SK-N-SH treated with all-trans-retinoic acid at 6 μM for 48 hours (cell line): Measurements from ENCODE around the gene PRRT3.

Experiments
- ATAC-seq: fragments of 200-7000 bp; cut with Tn5 transposase; 3 replicates; pipeline ENCODE4 v1.9.1; 2020; ENCODE audit warnings: mild to moderate bottlenecking, moderate library complexity
- ARNTL ChIP-seq: fragments of 450-650 bp; formaldehyde crosslinking; IDR thresholded peaks from 2 replicates; pipeline ENCODE4 v1.5.0; 2020; ENCODE audit warnings: low read depth, mild to moderate bottlenecking, moderate library complexity, borderline replicate concordance
- CREB5 ChIP-seq: fragments of 250-450 bp; sonication (Bioruptor Pico); IDR thresholded peaks from 2 replicates; pipeline ENCODE4 v1.5.1; 2020; ENCODE audit warnings: low read depth, mild to moderate bottlenecking, moderate library complexity
- CSRNP3 ChIP-seq: fragments of 250-450 bp; sonication (Bioruptor Pico); IDR thresholded peaks from 2 replicates; pipeline ENCODE4 v1.5.1; 2021; ENCODE audit warnings: mild to moderate bottlenecking, moderate library complexity
- ESRRG ChIP-seq: fragments of 250-450 bp; sonication (Bioruptor Pico); IDR thresholded peaks from 2 replicates; pipeline ENCODE4 v1.6.1; 2021; ENCODE audit warnings: mild to moderate bottlenecking
- GLIS3 ChIP-seq: fragments of 250-450 bp; sonication (Bioruptor Pico); IDR thresholded peaks from 2 replicates; pipeline ENCODE4 v1.5.0; 2020; ENCODE audit warnings: mild to moderate bottlenecking, moderate library complexity
- ISL1 ChIP-seq: fragments of 250-450 bp; sonication (Bioruptor Pico); IDR thresholded peaks from 2 replicates; pipeline ENCODE4 v2.1.2; 2022; ENCODE audit warnings: mild to moderate bottlenecking, moderate library complexity
- OSR1 ChIP-seq: fragments of 250-450 bp; sonication (Bioruptor Pico); IDR thresholded peaks from 2 replicates; pipeline ENCODE4 v1.8.0; 2022; ENCODE audit warnings: moderate library complexity, mild to moderate bottlenecking, inconsistent platforms
- PATZ1 ChIP-seq: fragments of 250-450 bp; sonication (Bioruptor Pico); IDR thresholded peaks from 2 replicates; pipeline ENCODE4 v1.8.0; 2020; ENCODE audit warnings: mild to moderate bottlenecking, moderate library complexity, borderline replicate concordance
- PPARA ChIP-seq: fragments of 250-450 bp; sonication (Bioruptor Pico); IDR thresholded peaks from 2 replicates; pipeline ENCODE4 v1.5.0; 2020; ENCODE audit warnings: mild to moderate bottlenecking, borderline replicate concordance
- RARB ChIP-seq: fragments of 250-450 bp; sonication (Bioruptor Pico); IDR thresholded peaks from 2 replicates; pipeline ENCODE4 v1.8.0; 2021; ENCODE audit warnings: mild to moderate bottlenecking, moderate library complexity
- SNAI2 ChIP-seq: fragments of 250-450 bp; sonication (Bioruptor Pico); IDR thresholded peaks from 2 replicates; pipeline ENCODE4 v1.5.0; 2020; ENCODE audit warnings: mild to moderate bottlenecking, moderate library complexity
- TCF4 ChIP-seq: fragments of 250-450 bp; sonication (Bioruptor Pico); IDR thresholded peaks from 2 replicates; pipeline ENCODE4 v1.8.0; 2021; ENCODE audit warnings: mild to moderate bottlenecking, moderate library complexity, borderline replicate concordance
- TOX ChIP-seq: fragments of 250-450 bp; sonication (Bioruptor Pico); IDR thresholded peaks from 2 replicates; pipeline ENCODE4 v1.8.0; 2021; ENCODE audit warnings: mild to moderate bottlenecking, moderate library complexity, borderline replicate concordance
- TSHZ2 ChIP-seq: fragments of 250-450 bp; sonication (Bioruptor Pico); IDR thresholded peaks from 2 replicates; pipeline ENCODE4 v1.5.0; 2020; ENCODE audit warnings: mild to moderate bottlenecking, moderate library complexity
- ZC3H10 ChIP-seq: fragments of 250-450 bp; sonication (Bioruptor Pico); IDR thresholded peaks from 2 replicates; pipeline ENCODE4 v1.5.1; 2021; ENCODE audit warnings: mild to moderate bottlenecking, moderate library complexity
- ZFP3 ChIP-seq: fragments of 250-450 bp; sonication (Bioruptor Pico); IDR thresholded peaks from 2 replicates; pipeline ENCODE4 v1.5.0; 2020; ENCODE audit warnings: mild to moderate bottlenecking, moderate library complexity
- ZNF565 ChIP-seq: fragments of 450-650 bp; formaldehyde crosslinking; conservative IDR thresholded peaks from 2 replicates; pipeline ENCODE4 v1.5.0; 2020; ENCODE audit warnings: low read depth, mild to moderate bottlenecking, moderate library complexity
- ZNF70 ChIP-seq: fragments of 450-650 bp; formaldehyde crosslinking; IDR thresholded peaks from 2 replicates; pipeline ENCODE4 v1.5.0; 2020; ENCODE audit warnings: mild to moderate bottlenecking, moderate library complexity
- ZNF8 ChIP-seq: fragments of 450-650 bp; formaldehyde crosslinking; IDR thresholded peaks from 2 replicates; pipeline ENCODE4 v1.5.0; 2020; ENCODE audit warnings: mild to moderate bottlenecking, moderate library complexity
- TF ChIP-seq, protein P1 (sequence below): fragments of 250-450 bp; sonication (Bioruptor Pico); IDR thresholded peaks from 2 replicates; pipeline ENCODE4 v1.8.0; 2021; ENCODE audit warnings: low read depth, mild to moderate bottlenecking, moderate library complexity, borderline replicate concordance

Gene PRRT3

DNA sequence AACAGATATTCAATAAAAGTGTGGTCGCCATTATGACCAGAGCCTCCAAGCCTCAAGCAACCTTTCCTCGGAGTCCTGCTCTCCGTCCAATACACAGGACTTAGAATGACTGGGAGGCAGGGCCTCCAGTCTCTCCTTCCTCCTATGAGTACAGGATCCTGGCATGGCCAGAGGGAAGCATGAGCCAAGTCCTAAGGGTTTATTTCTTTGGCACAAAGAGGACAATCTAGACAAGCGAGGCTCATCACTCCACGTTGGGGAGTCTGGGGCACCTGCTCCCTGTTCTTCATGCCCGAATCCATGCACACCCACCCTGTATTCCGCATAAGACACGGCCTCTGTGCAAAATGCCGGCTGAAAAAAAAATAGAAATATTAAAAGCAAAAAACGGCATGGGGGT lies 6.8 kb downstream of the PRRT3 start (continued):
- TF ChIP-seq TCF4 (CRISPR knock-in tag) (no peak), ESRRG (CRISPR knock-in tag) (no peak)

GRCh38 chr3:9944271-9944670 lies 7.9 kb downstream of the PRRT3 start:
- no peak for ATAC-seq
- TF ChIP-seq ZFP3 (CRISPR knock-in tag) (no peak), ARNTL (no peak), OSR1 (CRISPR knock-in tag) (no peak), TCF4 (CRISPR knock-in tag) (no peak), GLIS3 (CRISPR knock-in tag) (no peak)
- TF ChIP-seq, all 23 proteins: peak for 0

DNA sequence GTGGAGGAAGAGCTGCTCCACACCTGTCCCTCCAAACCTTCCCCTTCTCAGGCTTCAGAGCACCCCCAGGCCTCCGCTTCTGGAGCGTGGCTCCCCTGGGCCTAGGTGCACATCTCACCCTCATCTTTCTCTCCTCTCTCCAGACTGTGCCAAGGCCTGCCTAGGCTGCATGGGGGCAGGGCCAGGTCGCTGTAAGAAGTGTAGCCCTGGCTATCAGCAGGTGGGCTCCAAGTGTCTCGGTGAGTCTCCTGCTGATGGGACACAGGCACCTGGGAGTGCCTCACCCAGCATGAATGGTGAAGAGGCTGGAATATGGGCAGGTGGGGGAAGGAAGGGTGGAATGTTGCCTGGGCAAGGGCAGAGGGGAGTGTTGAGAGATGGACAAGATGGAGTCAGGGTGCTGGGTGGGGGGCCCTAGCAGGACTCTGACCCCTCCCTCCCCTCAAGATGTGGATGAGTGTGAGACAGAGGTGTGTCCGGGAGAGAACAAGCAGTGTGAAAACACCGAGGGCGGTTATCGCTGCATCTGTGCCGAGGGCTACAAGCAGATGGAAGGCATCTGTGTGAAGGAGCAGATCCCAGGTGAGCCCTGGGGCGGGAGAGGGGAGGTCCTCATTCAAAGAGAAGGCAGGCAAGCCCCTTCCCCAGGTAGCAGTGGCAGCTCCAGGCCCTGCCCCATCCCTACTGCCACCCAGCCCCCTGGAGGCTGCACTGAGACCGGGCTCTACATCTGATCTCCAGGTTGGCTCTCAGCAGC lies 9.1 kb downstream of the PRRT3 start:
- no peak for ATAC-seq
- no peak for TF ChIP-seq RARB (CRISPR knock-in tag)
- TF ChIP-seq ESRRG (CRISPR knock-in tag), result no peak
- no peak for TF ChIP-seq ZNF565
- TF ChIP-seq TSHZ2, result no peak
- no peak for TF ChIP-seq GLIS3 (CRISPR knock-in tag)
- TF ChIP-seq, all 23 proteins: peak for 0

GRCh38 chr3:9942164-9942563 lies 10.0 kb downstream of the PRRT3 start:
- TF ChIP-seq ZC3H10 (CRISPR knock-in tag), result no peak
- TF ChIP-seq CREB5 (CRISPR knock-in tag), result no peak
- no peak for TF ChIP-seq TOX (CRISPR knock-in tag)
- TF ChIP-seq OSR1 (CRISPR knock-in tag), result no peak
- no peak for TF ChIP-seq GLIS3 (CRISPR knock-in tag)
- TF ChIP-seq ZNF70 (CRISPR knock-in tag), result no peak
- no peak for TF ChIP-seq CSRNP3
- TF ChIP-seq ZFP3 (CRISPR knock-in tag), result no peak
- no peak for TF ChIP-seq ZNF565
- no peak for ATAC-seq

DNA sequence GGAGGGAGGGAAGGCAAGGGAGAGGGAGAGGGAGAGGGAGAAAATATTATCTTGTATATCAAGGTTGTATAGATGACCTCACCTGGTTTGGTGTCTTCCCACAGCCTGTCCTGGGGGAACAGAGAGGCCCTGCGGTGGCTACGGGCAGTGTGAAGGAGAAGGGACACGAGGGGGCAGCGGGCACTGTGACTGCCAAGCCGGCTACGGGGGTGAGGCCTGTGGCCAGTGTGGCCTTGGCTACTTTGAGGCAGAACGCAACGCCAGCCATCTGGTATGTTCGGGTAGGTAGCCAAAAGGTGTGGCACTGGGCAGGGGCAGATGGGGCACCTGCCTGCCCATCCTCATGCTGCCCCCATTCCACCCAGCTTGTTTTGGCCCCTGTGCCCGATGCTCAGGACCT lies 11.5 kb downstream of the PRRT3 start:
- ATAC-seq, result no peak
- TF ChIP-seq TCF4 (CRISPR knock-in tag) (no peak), RARB (CRISPR knock-in tag) (no peak), CREB5 (CRISPR knock-in tag) (no peak), ZC3H10 (CRISPR knock-in tag) (no peak), ZNF8 (no peak), PATZ1 (CRISPR knock-in tag) (no peak), ZFP3 (CRISPR knock-in tag) (no peak), OSR1 (CRISPR knock-in tag) (no peak), PPARA (no peak), ISL1 (CRISPR knock-in tag) (no peak), GLIS3 (CRISPR knock-in tag) (no peak), ZNF70 (CRISPR knock-in tag) (no peak), ESRRG (CRISPR knock-in tag) (no peak), ARNTL (no peak), ZNF565 (no peak), SNAI2 (CRISPR knock-in tag) (no peak)
- TF ChIP-seq, protein P1, sequence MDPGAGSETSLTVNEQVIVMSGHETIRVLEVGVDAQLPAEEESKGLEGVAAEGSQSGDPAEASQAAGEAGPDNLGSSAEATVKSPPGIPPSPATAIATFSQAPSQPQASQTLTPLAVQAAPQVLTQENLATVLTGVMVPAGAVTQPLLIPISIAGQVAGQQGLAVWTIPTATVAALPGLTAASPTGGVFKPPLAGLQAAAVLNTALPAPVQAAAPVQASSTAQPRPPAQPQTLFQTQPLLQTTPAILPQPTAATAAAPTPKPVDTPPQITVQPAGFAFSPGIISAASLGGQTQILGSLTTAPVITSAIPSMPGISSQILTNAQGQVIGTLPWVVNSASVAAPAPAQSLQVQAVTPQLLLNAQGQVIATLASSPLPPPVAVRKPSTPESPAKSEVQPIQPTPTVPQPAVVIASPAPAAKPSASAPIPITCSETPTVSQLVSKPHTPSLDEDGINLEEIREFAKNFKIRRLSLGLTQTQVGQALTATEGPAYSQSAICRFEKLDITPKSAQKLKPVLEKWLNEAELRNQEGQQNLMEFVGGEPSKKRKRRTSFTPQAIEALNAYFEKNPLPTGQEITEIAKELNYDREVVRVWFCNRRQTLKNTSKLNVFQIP (CRISPR knock-in tag), result no peak
